HG02852 (cell line): ENCODE data around the gene WNK2.
"Not testable (repeated sequence)": the region's sequence is repeated elsewhere in the genome, so short reads cannot be mapped to it uniquely, and the experiment has no call there.

Source experiments
- ATAC-seq: cut with Tn5 transposase; IDR thresholded peaks from one replicate; pipeline ENCODE4 v1.9.1; 2021; ENCODE audit warnings: mild to moderate bottlenecking, moderate library complexity; ENCODE audit not compliant: unreplicated experiment

The WNK2 gene

DNA sequence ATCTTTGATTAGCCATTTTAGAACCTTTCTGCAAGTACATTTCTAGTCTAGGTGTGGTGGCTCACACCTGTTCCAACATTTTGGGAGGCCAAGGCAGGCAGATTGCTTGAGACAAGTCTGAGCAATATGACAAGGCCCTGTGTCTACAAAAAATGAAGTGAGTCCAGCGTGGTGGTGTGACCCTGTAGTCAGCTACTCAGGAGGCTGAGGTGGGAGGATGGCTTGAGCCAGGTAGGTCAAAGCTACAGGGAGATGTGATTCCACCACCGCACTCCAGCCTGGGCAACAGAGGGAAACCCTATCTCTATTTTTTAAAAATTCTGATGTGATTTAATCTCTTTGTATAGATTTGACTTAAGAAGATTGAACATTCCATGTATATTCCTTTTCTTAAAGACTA is 171.9 kb downstream of the WNK2 start:
- no peak for ATAC-seq

DNA sequence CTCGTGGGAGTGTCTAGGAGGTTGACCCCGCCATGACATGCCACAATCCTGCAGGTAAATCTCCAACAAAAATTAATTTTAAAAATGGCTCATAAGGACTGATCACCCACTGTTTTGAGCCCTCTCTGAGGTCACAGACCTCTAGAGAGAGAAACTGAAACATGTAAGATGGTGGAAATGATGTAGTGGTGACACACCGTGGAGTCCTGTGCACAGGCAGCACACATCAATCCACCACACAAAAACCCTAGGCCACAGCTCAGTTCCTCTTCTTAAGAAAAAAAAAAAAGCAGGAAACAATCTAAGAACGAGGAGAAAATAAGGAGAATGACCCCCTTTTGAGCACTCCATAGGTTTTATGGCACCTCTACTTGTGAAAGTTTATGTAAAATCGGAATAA is 173.7 kb downstream of the WNK2 start:
- ATAC-seq, result no peak

DNA sequence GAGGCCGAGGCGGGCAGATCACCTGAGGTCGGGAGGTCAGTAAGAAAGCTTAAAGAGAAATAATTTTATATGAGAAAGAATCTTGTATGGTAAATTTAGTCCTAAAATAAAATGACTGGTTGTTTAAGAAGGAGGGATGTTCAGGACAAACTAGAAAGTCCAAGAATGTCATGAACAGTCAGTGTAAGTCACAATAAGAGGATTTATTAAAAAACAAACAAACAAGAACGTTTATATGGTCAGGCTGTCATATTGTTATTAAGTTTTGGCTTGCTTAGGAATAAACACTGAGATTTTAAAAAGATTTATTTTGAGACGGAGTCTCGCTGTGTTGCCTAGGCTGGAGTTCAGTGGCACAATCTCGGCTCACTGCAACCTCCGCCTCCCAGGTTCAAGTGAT is 176.0 kb downstream of the WNK2 start:
- ATAC-seq, result not testable (repeated sequence)

DNA sequence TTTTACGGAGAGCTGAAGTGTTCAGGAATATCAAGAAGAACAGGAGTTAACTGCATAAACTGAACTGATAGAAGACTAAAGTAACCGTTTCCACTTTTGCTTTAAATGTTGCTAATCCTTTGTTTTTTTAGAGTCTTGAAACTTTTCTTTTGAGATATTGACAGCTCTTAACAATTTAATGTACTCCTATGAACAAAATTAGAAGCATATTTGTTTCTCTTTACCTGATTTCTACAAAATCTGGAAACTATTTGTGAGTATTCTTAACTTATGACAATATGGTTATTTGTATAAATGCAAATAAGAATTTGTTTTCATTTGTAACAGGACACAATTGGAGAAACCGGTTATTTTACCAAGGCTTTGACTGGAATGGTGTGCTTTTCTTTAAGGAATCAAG is 178.1 kb downstream of the WNK2 start:
- no peak for ATAC-seq

DNA sequence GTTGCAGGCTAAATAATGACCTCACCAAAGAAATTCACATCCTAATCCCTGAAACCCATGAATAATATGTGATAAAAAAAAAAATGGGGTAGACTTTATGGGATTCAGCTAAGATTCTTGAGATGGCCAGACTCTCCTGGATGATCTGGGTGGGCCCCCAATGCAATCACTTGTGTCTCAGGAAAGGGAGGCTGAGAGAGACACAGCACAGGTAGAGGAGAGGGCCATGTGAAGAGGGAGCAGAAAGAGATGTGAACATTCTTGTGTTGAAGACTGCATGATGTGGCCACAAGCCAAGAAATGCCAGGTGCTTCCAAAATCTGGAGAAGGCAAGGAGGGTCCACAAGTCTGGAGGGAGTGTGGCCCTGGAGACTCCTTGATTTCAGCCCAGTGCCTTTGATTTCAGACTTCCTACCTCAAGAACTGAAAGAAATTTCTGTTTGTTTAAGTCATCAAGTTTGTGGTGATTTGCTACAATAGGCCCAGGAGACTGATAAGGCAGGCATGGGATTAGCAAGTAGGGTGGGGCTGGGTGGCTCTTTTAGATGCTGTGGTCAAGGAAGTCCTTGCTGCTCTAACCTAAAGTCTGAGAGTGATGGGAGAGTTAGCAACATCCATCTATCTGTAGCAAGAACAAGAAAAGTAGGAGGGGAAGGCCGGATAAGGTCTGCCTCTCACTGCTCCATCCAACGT is 180.9 kb downstream of the WNK2 start:
- no peak for ATAC-seq

DNA sequence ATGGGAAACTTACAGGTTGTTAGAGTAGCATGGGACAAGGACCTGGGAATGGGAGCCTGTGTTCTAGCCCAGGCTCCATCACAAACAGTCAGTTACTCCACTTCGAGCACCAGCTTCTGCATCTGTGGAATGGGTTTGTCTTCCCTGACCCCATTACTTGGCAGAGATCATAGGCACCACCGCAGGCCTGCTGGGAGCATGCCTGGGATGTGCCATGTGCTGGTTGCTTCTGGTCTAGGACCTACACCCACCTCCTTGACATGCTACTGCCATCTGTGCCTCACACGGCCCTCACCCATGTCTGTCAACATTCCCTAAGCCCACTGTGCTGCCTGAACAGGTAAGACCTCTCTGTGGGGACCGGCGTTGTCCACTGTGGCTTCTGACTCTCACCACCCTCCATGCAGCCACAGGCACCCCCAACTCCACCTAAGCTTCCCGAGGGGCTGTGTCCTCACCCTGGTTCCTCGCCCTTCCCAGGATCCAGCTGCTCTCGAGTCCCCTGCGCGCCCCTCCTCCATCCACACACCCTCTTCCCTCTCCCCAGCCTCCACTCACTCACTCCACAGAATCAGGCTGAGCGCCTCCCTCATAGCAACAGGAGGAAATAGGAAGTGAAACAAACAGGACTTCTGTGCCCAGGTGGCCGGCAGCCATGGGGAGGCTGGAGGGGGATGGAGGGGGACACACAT is 181.6 kb downstream of the WNK2 start:
- no peak for ATAC-seq

DNA sequence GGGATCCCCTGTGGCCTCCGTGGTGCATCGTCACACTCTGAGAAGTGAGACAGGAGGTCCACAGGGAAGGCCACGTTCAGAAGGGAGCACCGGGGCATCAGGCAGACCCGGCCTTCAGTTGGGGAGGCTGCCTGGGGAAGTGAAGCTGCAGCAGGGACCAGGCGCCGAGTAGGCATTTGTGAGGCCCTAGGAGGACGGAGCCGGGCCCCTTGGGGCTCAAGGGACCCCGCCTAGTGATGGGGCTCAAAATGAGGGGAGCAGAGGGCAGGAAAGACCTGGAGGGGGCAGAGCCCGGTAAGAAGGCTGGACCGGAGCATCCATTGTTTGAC is 182.1 kb downstream of the WNK2 start:
- no peak for ATAC-seq

DNA sequence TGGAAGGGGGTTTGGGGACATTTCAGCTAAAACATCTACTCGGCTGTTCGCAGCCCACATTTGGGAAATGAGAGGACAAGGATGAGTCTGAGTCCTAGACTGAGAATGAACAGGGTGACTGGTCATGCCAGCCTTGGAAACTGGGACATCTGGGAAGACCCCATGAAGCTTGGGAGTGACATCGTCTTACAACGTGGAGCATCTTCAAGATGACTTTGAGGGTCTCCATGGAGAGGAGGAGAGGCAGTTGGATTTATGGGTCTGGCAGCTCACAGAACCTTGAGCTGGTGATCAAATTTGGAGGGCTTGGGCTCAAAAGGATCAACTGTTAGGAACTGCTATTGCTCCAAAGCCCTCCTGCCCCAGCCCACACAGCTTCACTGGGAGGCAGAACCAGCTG is 182.5 kb downstream of the WNK2 start:
- not testable (repeated sequence) for ATAC-seq

DNA sequence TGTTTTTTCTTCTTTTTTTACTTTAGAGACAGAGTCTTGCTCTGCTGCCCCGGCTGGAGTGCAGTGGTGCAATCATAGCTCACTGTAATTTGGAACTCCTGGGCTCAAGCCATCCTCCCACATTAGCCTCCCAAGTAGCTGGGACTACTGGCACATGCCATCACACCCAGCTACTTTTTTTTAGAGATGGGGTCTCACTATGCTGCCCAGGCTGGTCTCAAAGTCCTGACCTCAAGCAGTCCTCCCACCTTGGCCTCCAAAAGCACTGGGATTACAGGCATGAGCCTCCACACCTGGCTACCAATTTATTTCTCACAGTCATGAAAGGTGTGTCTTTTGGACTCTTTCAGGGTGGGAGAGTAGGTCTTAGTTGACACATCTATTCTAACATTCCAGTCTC is 184.5 kb downstream of the WNK2 start:
- ATAC-seq, result no peak

DNA sequence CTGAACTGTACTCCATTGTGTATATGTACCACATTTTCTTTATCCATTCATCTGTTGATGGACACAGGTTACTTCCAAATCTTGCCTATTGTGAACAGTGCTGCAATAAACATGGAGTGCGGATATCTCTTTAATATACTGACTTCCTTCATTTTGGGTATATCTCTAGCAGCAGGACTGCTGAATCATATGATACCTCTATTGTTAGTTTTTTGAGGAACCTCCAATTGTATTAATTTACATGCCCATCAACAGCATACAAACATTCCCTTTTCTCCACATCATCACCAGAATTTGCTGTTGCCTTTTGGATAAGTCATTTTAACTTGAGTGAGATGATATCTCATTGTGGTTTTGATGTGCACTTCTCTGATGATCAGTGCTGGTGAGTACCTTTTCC is 185.7 kb downstream of the WNK2 start:
- no peak for ATAC-seq
